Muscle layer of colon (tissue), 2 donors: Measurements from ENCODE around the gene OTUD7B.

ENCODE experiments used
- H3K27ac ChIP-seq: one replicate; pipeline ENCODE4 v1.7.0; 2013; ENCODE audit warnings: low read depth, mild to moderate bottlenecking, low read length, moderate library complexity
- H3K27me3 ChIP-seq, 2 donors: one replicate each; pipeline ENCODE4 v1.7.0; 2013; ENCODE audit warnings: low read length in 2 of 2, mild to moderate bottlenecking in 2 of 2; ENCODE audit not compliant: insufficient read depth in 2 of 2, control insufficient read depth in 1 of 2
- H3K36me3 ChIP-seq: one replicate; pipeline ENCODE4 v1.7.0; 2013; ENCODE audit warnings: mild to moderate bottlenecking, low read length; ENCODE audit not compliant: insufficient read depth
- H3K4me1 ChIP-seq: one replicate; pipeline ENCODE4 v1.7.0; 2013; ENCODE audit warnings: mild to moderate bottlenecking, low read length; ENCODE audit not compliant: insufficient read depth
- H3K4me3 ChIP-seq, 2 donors: one replicate each; pipeline ENCODE4 v1.7.0; 2013; ENCODE audit warnings: low read length in 2 of 2, low read depth in 1 of 2, mild to moderate bottlenecking in 1 of 2, moderate library complexity in 1 of 2
- H3K9ac ChIP-seq: one replicate; pipeline ENCODE4 v1.7.0; 2013; ENCODE audit warnings: low read length
- H3K9me3 ChIP-seq: one replicate; pipeline ENCODE4 v1.7.0; 2013; ENCODE audit warnings: mild to moderate bottlenecking, low read length
- donor health status: abdominal sarcoma.
- donor health status: Adenocarcinoma of cecum.

Gene OTUD7B

GRCh38 chr1:149915429-149916192 is 94.9 kb downstream of the OTUD7B start:
- Histone ChIP-seq H3K36me3 (peaks cover 8% of the 10 kb centered on the region), H3K4me1 (peaks cover 22% of the 10 kb centered on the region), H3K4me3 (no peak overlapping the region), H3K27me3 (no peaks in the 10 kb centered on the region), H3K9me3 (no peaks in the 10 kb centered on the region), H3K27ac (no peak overlapping the region), H3K9ac (no peak overlapping the region)

- no peak overlapping the region for H3K4me3 ChIP-seq
- no peak overlapping the region for H3K9ac ChIP-seq
- H3K9me3 ChIP-seq = no peaks in the 10 kb centered on the region
- H3K36me3 ChIP-seq = peaks cover 8% of the 10 kb centered on the region
- no peaks in the 10 kb centered on the region for H3K27me3 ChIP-seq
- no peak overlapping the region for H3K27ac ChIP-seq
- peaks cover 22% of the 10 kb centered on the region for H3K4me1 ChIP-seq
Measured at GRCh38 chr1:149914545-149914944, 96.0 kb downstream of the OTUD7B start.

DNA sequence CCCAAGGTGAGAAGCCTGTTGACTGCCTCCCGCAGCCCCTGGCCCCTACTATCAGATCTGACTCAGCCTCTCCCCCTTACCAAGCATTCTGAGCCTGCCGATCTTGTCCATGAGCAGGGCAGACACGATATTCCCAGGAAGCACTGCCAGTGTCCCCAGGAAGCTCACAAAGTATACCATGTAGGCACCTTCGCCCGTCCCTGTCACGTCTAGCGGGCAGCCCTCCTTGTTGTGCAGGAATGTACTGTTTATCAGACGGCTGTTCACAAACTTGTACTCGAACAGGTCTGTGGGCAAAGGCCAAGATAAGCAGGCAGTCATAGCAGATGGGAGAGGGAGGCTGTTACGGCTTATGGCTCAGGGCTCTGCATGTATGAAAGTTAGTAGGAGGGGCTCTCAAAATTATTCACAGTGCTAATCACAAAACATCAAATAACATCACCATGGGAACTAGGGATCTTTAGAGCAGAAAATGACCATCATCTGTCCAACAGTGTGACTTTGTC is 103.9 kb downstream of the OTUD7B start:
- Histone ChIP-seq H3K9ac (no peak overlapping the region), H3K4me1 (no peaks in the 10 kb centered on the region), H3K36me3 (peaks cover 19% of the 10 kb centered on the region), H3K9me3 (no peaks in the 10 kb centered on the region), H3K27me3 (no peaks in the 10 kb centered on the region), H3K27ac (no peak overlapping the region), H3K4me3 (no peak overlapping the region)

DNA sequence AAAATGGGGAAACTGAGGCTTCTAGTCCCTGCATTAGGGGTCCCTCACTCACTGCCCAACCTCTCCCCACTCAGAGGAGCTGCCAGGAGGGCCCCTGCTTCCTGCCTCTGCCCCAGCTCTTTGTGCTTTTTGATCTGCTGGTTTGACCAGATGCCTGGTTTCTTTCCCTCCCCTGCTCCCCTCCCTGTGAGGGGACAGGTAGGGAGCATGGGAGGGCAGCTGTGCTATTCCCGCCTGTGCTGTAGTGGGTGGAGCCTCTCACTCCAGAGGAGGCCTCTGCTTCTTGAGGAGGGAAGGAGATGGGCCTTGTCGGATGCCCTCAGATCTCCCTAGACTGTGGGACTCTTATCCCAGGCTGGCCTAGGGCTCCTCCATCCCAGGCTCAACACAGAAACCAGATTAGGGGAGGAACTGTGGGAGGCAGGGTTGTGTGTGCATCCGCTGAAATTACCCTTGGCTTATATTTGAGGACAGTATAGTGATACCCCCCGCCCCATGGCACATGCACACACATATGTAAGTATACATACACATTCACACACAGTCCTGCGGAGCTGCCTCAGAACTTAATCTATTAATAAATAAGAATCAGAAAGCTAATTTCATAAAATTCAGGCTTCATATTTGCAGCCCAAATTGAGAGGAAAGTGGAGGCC is 106.6 kb downstream of the OTUD7B start:
- Histone ChIP-seq H3K36me3 (peaks cover 17% of the 10 kb centered on the region), H3K9me3 (no peaks in the 10 kb centered on the region), H3K4me1 (peaks cover 7% of the 10 kb centered on the region), H3K9ac (no peak overlapping the region), H3K4me3 (no peak overlapping the region), H3K27ac (no peak overlapping the region), H3K27me3 (no peaks in the 10 kb centered on the region)

DNA sequence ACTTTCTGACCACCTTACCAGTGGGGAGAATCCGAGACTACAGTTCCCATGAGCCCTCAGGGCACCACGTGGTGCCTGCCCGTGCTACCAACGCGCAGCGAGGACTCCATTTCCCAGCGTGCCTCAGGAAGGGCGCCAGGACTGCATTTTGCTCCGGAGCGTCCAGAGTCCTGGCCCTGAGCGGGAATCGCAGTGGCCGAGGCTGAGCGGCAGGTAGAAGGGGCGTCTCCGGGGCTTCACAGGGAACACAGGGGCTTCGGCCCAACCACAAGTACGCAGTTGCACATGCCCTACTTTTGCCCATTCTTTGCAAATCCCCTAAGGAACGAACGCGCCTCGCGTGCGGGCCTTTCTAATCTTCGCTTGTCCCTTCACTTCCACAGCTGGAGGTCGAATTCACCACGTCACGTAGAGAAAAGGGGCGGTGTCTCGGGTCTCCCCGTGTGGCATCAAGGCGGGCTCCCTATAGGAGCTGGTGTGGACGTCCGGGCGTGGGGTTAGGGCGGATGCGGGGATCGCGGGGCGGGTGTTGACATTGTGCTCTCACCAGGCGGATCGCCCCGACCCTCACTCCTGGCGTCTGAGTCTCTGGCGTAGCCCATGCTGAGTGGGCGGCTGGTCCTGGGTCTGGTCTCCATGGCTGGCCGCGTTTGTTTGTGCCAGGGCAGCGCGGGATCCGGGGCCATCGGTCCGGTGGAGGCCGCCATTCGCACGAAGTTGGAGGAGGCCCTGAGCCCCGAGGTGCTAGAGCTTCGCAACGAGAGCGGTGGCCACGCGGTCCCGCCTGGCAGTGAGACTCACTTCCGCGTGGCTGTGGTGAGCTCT is 110.9 kb downstream of the OTUD7B start, which contains the start of gene BOLA1:
Gene BOLA1, plus strand, starts transcription at position 109 of the 825 bp plus-strand sequence. Its CDS starts 492 bp downstream, at position 601.
- Histone ChIP-seq H3K9me3 (no peaks in the 10 kb centered on the region), H3K9ac (peak within 1 kb of the TSS; percentile 82), H3K36me3 (no peaks in the 10 kb centered on the region), H3K4me1 (peaks cover 7% of the 10 kb centered on the region), H3K27me3 (no peaks in the 10 kb centered on the region), H3K27ac (peak within 1 kb of the TSS; percentile 90), H3K4me3 (peak within 1 kb of the TSS; percentile 72 to 96)

DNA sequence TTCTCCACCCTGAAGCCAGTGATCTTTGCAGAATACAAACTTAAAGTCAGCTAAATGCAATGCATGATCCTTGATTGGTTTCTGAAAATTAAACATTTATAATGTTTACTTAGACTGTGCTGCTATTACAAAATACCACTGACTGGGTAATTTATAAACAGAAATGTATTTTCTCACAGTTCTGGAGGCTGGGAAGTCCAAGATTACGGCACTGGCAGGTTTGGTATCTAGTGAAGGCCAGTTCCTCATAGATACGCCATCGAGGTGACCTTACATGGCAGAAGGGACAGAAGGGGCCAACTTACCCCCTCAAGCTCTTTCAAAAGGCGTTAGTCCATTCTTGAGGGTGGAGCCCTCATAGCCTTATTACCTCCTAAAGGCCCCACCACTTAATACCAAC is 114.0 kb downstream of the OTUD7B start:
- Histone ChIP-seq H3K4me3 (no peak overlapping the region), H3K4me1 (peaks cover 7% of the 10 kb centered on the region), H3K27ac (no peak overlapping the region), H3K9me3 (no peaks in the 10 kb centered on the region), H3K9ac (no peak overlapping the region), H3K36me3 (no peaks in the 10 kb centered on the region), H3K27me3 (no peaks in the 10 kb centered on the region)

DNA sequence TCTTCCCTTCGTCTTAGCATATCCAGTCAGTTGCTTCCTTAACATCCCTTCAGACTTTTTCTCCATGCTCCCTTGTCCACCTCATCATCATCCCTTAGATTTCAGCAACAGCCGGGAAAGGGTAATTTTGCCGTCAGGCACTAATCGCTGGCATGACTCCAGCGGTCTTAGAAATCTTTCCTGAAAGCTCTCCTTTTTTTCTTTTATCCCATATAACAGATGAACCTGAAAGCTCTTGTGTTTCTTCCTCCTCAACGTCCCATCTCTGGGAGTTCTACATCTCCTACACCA is 121.6 kb downstream of the OTUD7B start:
- peaks cover 9% of the 10 kb centered on the region for H3K4me1 ChIP-seq
- no peaks in the 10 kb centered on the region for H3K9me3 ChIP-seq
- H3K27ac ChIP-seq = peak overlapping the region; percentile 98
- peak overlapping the region; percentile 87 for H3K9ac ChIP-seq
- H3K27me3 ChIP-seq = no peaks in the 10 kb centered on the region
- H3K36me3 ChIP-seq = no peaks in the 10 kb centered on the region
- H3K4me3 ChIP-seq = peak overlapping the region; percentile 48 to 95

GRCh38 chr1:149888247-149888998 is 122.1 kb downstream of the OTUD7B start:
- H3K27ac ChIP-seq = peak overlapping the region; percentile 98
- peak overlapping the region; percentile 48 to 95 for H3K4me3 ChIP-seq
- H3K9me3 ChIP-seq = no peaks in the 10 kb centered on the region
- H3K36me3 ChIP-seq = no peaks in the 10 kb centered on the region
- no peaks in the 10 kb centered on the region for H3K27me3 ChIP-seq
- H3K9ac ChIP-seq = peak overlapping the region; percentile 87
- H3K4me1 ChIP-seq = peaks cover 15% of the 10 kb centered on the region
